ENCODE data around the gene CDX2. TPM values are rescaled to one million over a fixed set of nuclear protein-coding genes. Genes with fewer than 3 reads are reported as not detected.

CDX2 gene
- total and polyA plus RNA-seq, 8 donors, result 0.03 to 106 (median 1.3) TPM; not detected in 4

DNA sequence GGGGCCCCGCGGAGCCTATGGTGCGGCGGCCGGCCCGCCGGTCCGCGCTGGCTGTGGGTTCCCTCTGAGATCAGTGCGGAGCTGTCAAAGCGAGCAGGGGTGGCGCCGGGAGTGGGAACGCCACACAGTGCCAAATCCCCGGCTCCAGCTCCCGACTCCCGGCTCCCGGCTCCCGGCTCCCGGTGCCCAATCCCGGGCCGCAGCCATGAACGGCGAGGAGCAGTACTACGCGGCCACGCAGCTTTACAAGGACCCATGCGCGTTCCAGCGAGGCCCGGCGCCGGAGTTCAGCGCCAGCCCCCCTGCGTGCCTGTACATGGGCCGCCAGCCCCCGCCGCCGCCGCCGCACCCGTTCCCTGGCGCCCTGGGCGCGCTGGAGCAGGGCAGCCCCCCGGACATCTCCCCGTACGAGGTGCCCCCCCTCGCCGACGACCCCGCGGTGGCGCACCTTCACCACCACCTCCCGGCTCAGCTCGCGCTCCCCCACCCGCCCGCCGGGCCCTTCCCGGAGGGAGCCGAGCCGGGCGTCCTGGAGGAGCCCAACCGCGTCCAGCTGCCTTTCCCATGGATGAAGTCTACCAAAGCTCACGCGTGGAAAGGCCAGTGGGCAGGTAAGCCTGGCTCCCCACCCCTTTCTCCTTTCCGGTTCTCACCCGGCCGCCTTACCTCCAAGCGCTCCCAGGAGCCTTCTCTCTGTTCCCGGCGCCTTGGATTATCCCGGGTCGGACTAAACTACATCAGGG, 49.0 kb downstream of the CDX2 start, which contains the start of gene PDX1:
Gene PDX1 (plus strand): TSS at position 67 of the 743 bp plus-strand sequence. CDS start 139 bp downstream, at position 206.
- DNase-seq, result peak; percentile 70 to 93
- 1 to 8% (median 2%) methylated on average over 15 to 76 of the region's 76 CpGs for WGBS, 5 donors
- no peaks in the 10 kb centered on the region for H3K36me3 ChIP-seq
- TF ChIP-seq POLR2A (IDR thresholded peaks at IDR 0.05) (no peak), POLR2AphosphoS5 (IDR thresholded peaks at IDR 0.05) (peak in 1 of 3 donors; percentile 47)
- H3K27ac ChIP-seq, result no peak within 1 kb of the TSS
- intact Hi-C loops (cut with DNase I; ENCODE audit: low total_unique reads), result no loop called here
- H3K27me3 ChIP-seq, result peaks cover 42 to 100% (median 97%) of the 10 kb centered on the region in 3 donors
- no peaks in the 10 kb centered on the region for H3K9me3 ChIP-seq
- peak within 1 kb of the TSS; percentile 33 to 58 (median 42) for H3K4me3 ChIP-seq
- peaks cover 37 to 76% (median 56%) of the 10 kb centered on the region in 4 donors for H3K4me1 ChIP-seq

DNA sequence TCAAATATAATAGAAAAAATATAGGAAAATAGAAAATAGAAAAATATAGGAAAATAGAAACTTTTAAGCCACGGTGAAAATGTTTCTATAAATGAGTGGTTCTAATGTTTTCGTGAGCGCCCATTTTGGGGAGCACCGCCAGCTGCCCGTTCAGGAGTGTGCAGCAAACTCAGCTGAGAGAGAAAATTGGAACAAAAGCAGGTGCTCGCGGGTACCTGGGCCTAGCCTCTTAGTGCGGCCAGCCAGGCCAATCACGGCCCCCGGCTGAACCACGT, 49.5 kb downstream of the CDX2 start:
- Histone ChIP-seq H3K27ac (no peak overlapping the region), H3K4me1 (peaks cover 37 to 74% (median 54%) of the 10 kb centered on the region in 4 donors), H3K9me3 (no peaks in the 10 kb centered on the region), H3K36me3 (no peaks in the 10 kb centered on the region), H3K27me3 (peaks cover 40 to 100% (median 92%) of the 10 kb centered on the region in 3 donors), H3K4me3 (peak overlapping the region; percentile 33 to 58 (median 42))
- TF ChIP-seq EP300 (IDR thresholded peaks at IDR 0.05), result no peak
- TF ChIP-seq CTCF (IDR thresholded peaks at IDR 0.05), result no peak
- no peak for DNase-seq
- WGBS, 5 donors, result 5 to 7% (median 6%) methylated on average over 11 of the region's 11 CpGs
- intact Hi-C loops (cut with DNase I; ENCODE audit: low total_unique reads), result no loop called here

DNA sequence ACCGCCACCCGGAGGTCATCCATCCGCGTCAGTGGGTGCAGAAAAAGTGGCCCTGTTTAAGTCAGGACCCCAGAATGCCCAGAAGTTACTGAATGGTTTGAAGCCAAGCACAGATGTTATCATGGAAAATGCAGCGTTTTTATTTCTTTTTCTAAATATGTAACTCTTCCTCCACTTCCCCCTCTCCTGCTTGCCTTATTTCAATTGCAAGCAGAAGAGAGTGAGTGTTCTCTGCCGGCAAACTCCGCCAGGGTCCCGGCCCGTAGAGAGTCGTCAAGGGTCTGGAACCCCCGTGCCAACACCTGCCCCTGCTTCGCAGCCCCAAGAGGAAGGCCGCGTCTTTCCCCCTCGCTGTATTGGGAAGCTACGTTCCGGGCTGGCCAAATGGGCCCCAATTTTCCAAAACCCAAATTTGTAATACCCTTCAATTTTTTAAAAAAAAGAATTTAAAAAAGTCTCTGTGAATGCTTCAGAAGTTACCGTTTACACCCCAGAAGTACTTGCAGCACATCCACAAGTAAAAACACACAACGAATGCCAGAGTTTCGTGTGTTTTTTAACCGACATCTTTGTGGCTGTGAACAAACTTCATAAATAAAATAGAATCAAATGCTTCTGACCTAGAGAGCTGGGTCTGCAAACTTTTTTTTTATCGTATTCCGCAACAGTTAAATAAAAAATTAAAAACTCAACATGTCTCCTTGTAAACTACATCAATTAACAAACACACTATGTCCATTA, 50.0 kb downstream of the CDX2 start:
- DNase-seq, result peak in 1 of 2 donors; percentile 12
- H3K36me3 ChIP-seq, result no peaks in the 10 kb centered on the region
- H3K4me3 ChIP-seq, result peak overlapping the region in 1 of 4 donors; percentile 58
- intact Hi-C loops (cut with DNase I; ENCODE audit: low total_unique reads), result no loop called here
- TF ChIP-seq EP300 (IDR thresholded peaks at IDR 0.05), result no peak
- no peak for TF ChIP-seq POLR2A (IDR thresholded peaks at IDR 0.05)
- no peak for TF ChIP-seq POLR2AphosphoS5 (IDR thresholded peaks at IDR 0.05)
- TF ChIP-seq CTCF (IDR thresholded peaks at IDR 0.05), result no peak
- 23 to 52% (median 35%) methylated on average over 23 of the region's 23 CpGs for WGBS, 5 donors
- peaks cover 35 to 100% (median 87%) of the 10 kb centered on the region in 3 donors for H3K27me3 ChIP-seq
- H3K27ac ChIP-seq, result no peak overlapping the region
- H3K9me3 ChIP-seq, result no peaks in the 10 kb centered on the region
- H3K4me1 ChIP-seq, result peaks cover 37 to 69% (median 52%) of the 10 kb centered on the region in 4 donors

DNA sequence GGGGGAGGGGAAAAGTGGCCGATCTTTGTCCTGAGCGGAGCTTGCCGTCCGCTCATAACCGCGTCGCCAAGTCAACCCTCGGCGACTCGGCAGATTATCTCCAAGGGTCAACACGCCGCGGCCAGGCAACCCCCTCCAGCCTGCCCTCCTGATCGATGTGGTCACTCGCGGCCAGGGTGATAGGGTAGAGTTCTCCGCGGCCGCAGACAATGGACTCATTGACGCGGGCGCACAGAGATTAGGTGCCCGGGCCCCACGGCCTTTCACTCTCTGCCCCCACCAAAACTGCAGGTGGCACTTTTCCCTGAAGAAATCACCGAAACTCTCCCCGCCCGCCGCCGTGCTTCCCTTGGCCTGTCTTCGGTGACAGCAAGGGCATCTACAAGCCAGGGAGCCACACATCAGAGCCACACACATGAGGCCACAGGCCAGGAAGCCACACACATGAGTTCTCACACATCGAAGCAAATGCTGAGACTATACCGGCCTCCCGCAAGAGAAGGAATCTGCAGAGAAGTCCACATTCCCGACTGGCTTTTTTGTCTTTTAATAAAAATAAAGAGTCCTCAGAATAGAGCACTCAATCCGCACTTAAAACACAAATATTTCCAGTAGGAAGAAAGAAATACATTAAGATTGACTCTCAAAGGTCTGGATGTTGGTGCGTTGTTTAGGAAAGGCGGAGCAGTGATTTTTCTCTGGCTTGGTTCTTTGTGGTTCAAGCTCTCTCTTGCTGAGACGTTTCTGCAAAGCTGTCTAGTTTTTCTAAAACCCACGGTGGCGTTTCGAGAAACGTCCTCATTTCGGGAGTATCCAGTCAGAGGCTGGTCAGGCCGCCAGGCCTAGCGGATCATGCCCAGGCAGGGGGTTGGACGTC, 50.8 kb downstream of the CDX2 start:
- no peaks in the 10 kb centered on the region for H3K9me3 ChIP-seq
- no peak overlapping the region for H3K27ac ChIP-seq
- H3K4me1 ChIP-seq, result peaks cover 37 to 63% (median 51%) of the 10 kb centered on the region in 4 donors
- H3K4me3 ChIP-seq, result peak overlapping the region; percentile 8 to 40 (median 21)
- intact Hi-C loops (cut with DNase I; ENCODE audit: low total_unique reads), result no loop called here
- peaks cover 31 to 100% (median 78%) of the 10 kb centered on the region in 3 donors for H3K27me3 ChIP-seq
- 8 to 17% (median 14%) methylated on average over 44 to 46 of the region's 46 CpGs for WGBS, 5 donors
- no peaks in the 10 kb centered on the region for H3K36me3 ChIP-seq
- DNase-seq, result peak in 1 of 2 donors; percentile 67
- TF ChIP-seq CTCF (IDR thresholded peaks at IDR 0.05), result no peak
- TF ChIP-seq EP300 (IDR thresholded peaks at IDR 0.05), result no peak
- TF ChIP-seq POLR2AphosphoS5 (IDR thresholded peaks at IDR 0.05), result no peak
